WERI-Rb-1 (cell line): ENCODE measurements around the gene TLX1.
A peak's percentile ranks its signal among the peaks of the same experiment; 100 is the strongest.

Source experiments
- DNase-seq: peaks from one replicate; pipeline ENCODE4 v3.0.0-alpha.2; 2020
- H3K27ac ChIP-seq: fragments of 250-450 bp; sonication (Bioruptor Pico); 2 replicates; pipeline ENCODE4 v1.5.1; 2020; ENCODE audit warnings: mild to moderate bottlenecking, moderate library complexity
- H3K27me3 ChIP-seq: fragments of 250-450 bp; sonication (Bioruptor Pico); 2 replicates; pipeline ENCODE4 v1.5.1; 2021; ENCODE audit warnings: mild to moderate bottlenecking, low read depth, moderate library complexity; ENCODE audit not compliant: insufficient read depth, severe bottlenecking
- H3K36me3 ChIP-seq: fragments of 250-450 bp; sonication (Bioruptor Pico); 2 replicates; pipeline ENCODE4 v1.5.1; 2020; ENCODE audit warnings: mild to moderate bottlenecking, moderate library complexity
- H3K4me3 ChIP-seq: 2 replicates; pipeline ENCODE4 v1.5.1; 2011; ENCODE audit warnings: low read depth, mild to moderate bottlenecking, control low read depth, low read length
- H3K9me3 ChIP-seq: fragments of 250-450 bp; sonication (Bioruptor Pico); 2 replicates; pipeline ENCODE4 v1.5.1; 2021; ENCODE audit warnings: mild to moderate bottlenecking, moderate library complexity; ENCODE audit not compliant: severe bottlenecking
- CTCF ChIP-seq: IDR thresholded peaks from 2 replicates; pipeline ENCODE4 v1.5.1; 2011; ENCODE audit warnings: low read depth, mild to moderate bottlenecking, control low read depth, inconsistent platforms, low read length

TLX1 gene

GRCh38 chr10:101126684-101127628 lies 4.1 kb upstream of the TLX1 start:
- H3K9me3 ChIP-seq, result no peaks in the 10 kb centered on the region
- H3K36me3 ChIP-seq, result no peaks in the 10 kb centered on the region
- no peak overlapping the region for H3K4me3 ChIP-seq
- no peak for DNase-seq
- no peaks in the 10 kb centered on the region for H3K27me3 ChIP-seq
- H3K27ac ChIP-seq, result no peak overlapping the region
- no peak for TF ChIP-seq CTCF

DNA sequence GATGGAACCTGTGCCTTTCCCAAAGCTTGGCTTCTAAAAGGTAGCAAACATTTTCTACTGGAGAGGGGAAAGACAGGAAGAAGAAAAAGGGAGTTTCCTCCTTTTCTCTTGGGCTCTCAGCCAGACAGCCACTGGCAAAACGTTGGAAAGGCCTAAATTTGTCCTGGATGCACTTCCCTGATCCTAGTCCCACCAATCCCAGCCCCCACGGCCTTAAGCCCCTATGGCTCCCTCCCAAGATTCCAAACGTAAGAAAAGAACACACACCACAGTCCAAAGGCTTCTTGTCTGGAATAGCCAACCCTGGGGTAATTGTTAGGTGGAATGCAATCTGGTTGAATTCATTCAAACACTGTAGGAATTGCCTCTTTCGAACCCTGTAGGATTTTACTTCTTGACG lies 959 bp upstream of the TLX1 start:
- Histone ChIP-seq H3K9me3 (no peaks in the 10 kb centered on the region), H3K36me3 (peaks cover 10% of the 10 kb centered on the region), H3K27ac (no peak overlapping the region), H3K27me3 (no peaks in the 10 kb centered on the region), H3K4me3 (no peak overlapping the region)
- no peak for DNase-seq
- TF ChIP-seq CTCF, result no peak

GRCh38 chr10:101131962-101132635 lies 999 bp downstream of the TLX1 start:
- Histone ChIP-seq H3K9me3 (no peaks in the 10 kb centered on the region), H3K27ac (no peak overlapping the region), H3K4me3 (peak overlapping the region; percentile 73), H3K27me3 (no peaks in the 10 kb centered on the region), H3K36me3 (peaks cover 10% of the 10 kb centered on the region)
- TF ChIP-seq CTCF, result no peak
- DNase-seq, result no peak

- H3K27me3 ChIP-seq, result no peaks in the 10 kb centered on the region
- peak overlapping the region; percentile 11; the same call in 1 of the 2 replicates for H3K4me3 ChIP-seq
- no peak for DNase-seq
- H3K27ac ChIP-seq, result no peak overlapping the region
- TF ChIP-seq CTCF, result no peak
- H3K9me3 ChIP-seq, result no peaks in the 10 kb centered on the region
- H3K36me3 ChIP-seq, result peaks cover 10% of the 10 kb centered on the region
Observed at GRCh38 chr10:101132636-101133473, 1.8 kb downstream of the TLX1 start.

- no peaks in the 10 kb centered on the region for H3K27me3 ChIP-seq
- no peak overlapping the region for H3K27ac ChIP-seq
- TF ChIP-seq CTCF, result no peak
- H3K4me3 ChIP-seq, result peak overlapping the region; percentile 11; the same call in 1 of the 2 replicates
- peaks cover 10% of the 10 kb centered on the region for H3K36me3 ChIP-seq
- DNase-seq, result no peak
- H3K9me3 ChIP-seq, result no peaks in the 10 kb centered on the region
Observed at GRCh38 chr10:101133489-101134298, 2.6 kb downstream of the TLX1 start.
